ENCODE results near the gene ATN1.

- TF ChIP-seq CTCF (IDR thresholded peaks at IDR 0.05; ENCODE audit: insufficient read depth, low read length) (no peak), POLR2AphosphoS5 (IDR thresholded peaks at IDR 0.05; ENCODE audit: low read depth) (no peak)
These were observed 13.4 kb upstream of the ATN1 start, which contains the start of gene ENO2 for GRCh38 chr12:6914246-6914946.
